Measurements from ENCODE around the gene KCNAB2.

DNA sequence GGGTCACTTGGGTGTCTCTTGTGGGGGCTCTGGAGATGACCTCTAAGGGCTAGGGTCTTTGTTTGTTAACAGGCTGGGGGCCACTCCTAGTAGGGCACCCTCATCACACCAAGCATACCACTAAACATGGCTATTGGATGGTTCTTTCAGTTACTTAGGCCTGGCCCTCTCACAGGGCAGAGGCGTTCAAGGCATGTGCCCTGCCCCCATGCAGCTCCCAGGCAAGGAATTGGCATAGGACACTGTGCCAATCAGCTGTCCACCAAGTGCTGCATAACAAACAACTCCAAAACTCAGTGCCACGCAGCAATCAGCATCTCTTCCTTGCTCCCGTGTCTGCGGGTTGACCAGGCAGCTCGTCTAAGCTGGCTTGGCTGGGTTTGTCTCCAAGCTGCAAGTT, 2.1 kb upstream of the KCNAB2 start:
- TF ChIP-seq CTCF (conservative IDR thresholded peaks at IDR 0.05; ENCODE audit: low read length) (no peak), EZH2phosphoT487 (IDR thresholded peaks at IDR 0.05; ENCODE audit: borderline replicate concordance) (no peak)
